H9 (cell line): ENCODE data around the gene NPC1L1. TPM values are rescaled to one million over a fixed set of nuclear protein-coding genes. Genes with fewer than 3 reads are reported as not detected.

Source experiments
- DNase-seq: peaks from one replicate; pipeline ENCODE4 v3.0.0-alpha.2; 2017
- H2AFZ ChIP-seq: one replicate; pipeline ENCODE4 v1.6.1; 2013; ENCODE audit warnings: mild to moderate bottlenecking, low read length, control low read depth, moderate library complexity
- H2AK5ac ChIP-seq: 2 replicates; pipeline ENCODE4 v1.6.1; 2013; ENCODE audit warnings: low read length, control low read depth, mixed read lengths; ENCODE audit not compliant: insufficient read length
- H2BK120ac ChIP-seq: one replicate; pipeline ENCODE4 v1.6.1; 2013; ENCODE audit warnings: low read depth, mild to moderate bottlenecking, low read length, control low read depth, inconsistent platforms; ENCODE audit not compliant: poor library complexity, severe bottlenecking
- H2BK12ac ChIP-seq: 2 replicates; pipeline ENCODE4 v1.6.1; 2013; ENCODE audit warnings: low read length, control low read depth, mixed read lengths, low read depth; ENCODE audit not compliant: insufficient read length
- H2BK15ac ChIP-seq: 2 replicates; pipeline ENCODE4 v1.6.1; 2013; ENCODE audit warnings: low read depth, low read length, control low read depth
- H2BK20ac ChIP-seq: one replicate; pipeline ENCODE4 v1.6.1; 2013; ENCODE audit warnings: low read depth, mild to moderate bottlenecking, low read length, control low read depth, inconsistent platforms; ENCODE audit not compliant: poor library complexity, severe bottlenecking
- H2BK5ac ChIP-seq: 2 replicates; pipeline ENCODE4 v1.6.1; 2013; ENCODE audit warnings: low read length, control low read depth, mixed read lengths; ENCODE audit not compliant: insufficient read length
- H3K14ac ChIP-seq: 2 replicates; pipeline ENCODE4 v1.6.1; 2013; ENCODE audit warnings: low read length, control low read depth; ENCODE audit not compliant: insufficient read depth
- H3K18ac ChIP-seq: 2 replicates; pipeline ENCODE4 v1.6.1; 2013; ENCODE audit warnings: low read depth, mild to moderate bottlenecking, mixed read lengths, low read length, control low read depth; ENCODE audit not compliant: insufficient read length
- H3K23ac ChIP-seq: 2 replicates; pipeline ENCODE4 v1.6.1; 2013; ENCODE audit warnings: low read length, control low read depth, mixed read lengths, low read depth; ENCODE audit not compliant: insufficient read length
- H3K23me2 ChIP-seq: 2 replicates; pipeline ENCODE4 v1.6.1; 2013; ENCODE audit warnings: low read depth, mild to moderate bottlenecking, mixed read lengths, low read length, control low read depth; ENCODE audit not compliant: insufficient read length, poor library complexity, severe bottlenecking
- H3K27ac ChIP-seq: 2 replicates; pipeline ENCODE4 v1.5.1; 2013; ENCODE audit warnings: low read length, control low read depth, mixed read lengths, low read depth; ENCODE audit not compliant: insufficient read length
- H3K27me3 ChIP-seq: 2 replicates; pipeline ENCODE4 v1.6.1; 2013; ENCODE audit warnings: low read length, control low read depth, inconsistent platforms; ENCODE audit not compliant: insufficient read depth
- H3K4ac ChIP-seq: 2 replicates; pipeline ENCODE4 v1.6.1; 2013; ENCODE audit warnings: low read depth, mild to moderate bottlenecking, control low read depth, inconsistent platforms, low read length, moderate library complexity
- H3K4me1 ChIP-seq: 2 replicates; pipeline ENCODE4 v1.6.1; 2013; ENCODE audit warnings: low read length, control low read depth, inconsistent platforms; ENCODE audit not compliant: insufficient read depth
- H3K4me2 ChIP-seq: 2 replicates; pipeline ENCODE4 v1.6.1; 2013; ENCODE audit warnings: low read length, control low read depth, mixed read lengths; ENCODE audit not compliant: insufficient read length, insufficient read depth
- H3K56ac ChIP-seq: 2 replicates; pipeline ENCODE4 v1.6.1; 2013; ENCODE audit warnings: low read depth, mild to moderate bottlenecking, mixed read lengths, low read length, control low read depth; ENCODE audit not compliant: insufficient read length
- H3K79me1 ChIP-seq: 2 replicates; pipeline ENCODE4 v1.6.1; 2013; ENCODE audit warnings: low read depth, mild to moderate bottlenecking, moderate library complexity, low read length, control low read depth, inconsistent platforms; ENCODE audit not compliant: insufficient read depth, poor library complexity, severe bottlenecking
- H3K79me2 ChIP-seq: 2 replicates; pipeline ENCODE4 v1.6.1; 2013; ENCODE audit warnings: low read length, control low read depth, inconsistent platforms; ENCODE audit not compliant: insufficient read depth
- H3K9ac ChIP-seq: 2 replicates; pipeline ENCODE4 v1.6.1; 2013; ENCODE audit warnings: low read length, control low read depth, mixed read lengths; ENCODE audit not compliant: insufficient read length; ENCODE audit errors: extremely low read depth
- H3K9me3 ChIP-seq: one replicate; pipeline ENCODE4 v1.6.1; 2013; ENCODE audit warnings: low read depth, low read length, inconsistent platforms; ENCODE audit not compliant: control insufficient read depth
- H3T11ph ChIP-seq: one replicate; pipeline ENCODE4 v1.6.1; 2013; ENCODE audit warnings: mild to moderate bottlenecking, low read length, control low read depth, inconsistent platforms
- H4K20me1 ChIP-seq: one replicate; pipeline ENCODE4 v1.6.1; 2013; ENCODE audit not compliant: control insufficient read depth, insufficient read length, insufficient read depth
- H4K5ac ChIP-seq: 2 replicates; pipeline ENCODE4 v1.6.1; 2013; ENCODE audit warnings: low read depth, mild to moderate bottlenecking, mixed read lengths, low read length, control low read depth; ENCODE audit not compliant: insufficient read length
- H4K8ac ChIP-seq: replicated peaks from 2 replicates; pipeline ENCODE4 v1.6.1; 2013; ENCODE audit warnings: low read length, control low read depth, mixed read lengths, low read depth; ENCODE audit not compliant: insufficient read length
- H4K91ac ChIP-seq: 2 replicates; pipeline ENCODE4 v1.6.1; 2013; ENCODE audit warnings: low read depth, mild to moderate bottlenecking, moderate library complexity, mixed read lengths, low read length, control low read depth; ENCODE audit not compliant: insufficient read length
- H3K27ac Mint-ChIP-seq, 3 experiments: 2 replicates in 2 of 3; 3 replicates in 1 of 3; pipeline ENCODE4 v1.8.0; 2020 to 2021; ENCODE audit warnings: mixed read lengths in 3 of 3, mild to moderate bottlenecking in 1 of 3, moderate library complexity in 1 of 3
- H3K27me3 Mint-ChIP-seq: 2 replicates; pipeline ENCODE4 v1.8.0; 2021; ENCODE audit warnings: low read depth, mild to moderate bottlenecking, moderate library complexity, mixed read lengths
- H3K36me3 Mint-ChIP-seq, 3 experiments: 2 replicates in 2 of 3; 3 replicates in 1 of 3; pipeline ENCODE4 v1.8.0; 2020 to 2021; ENCODE audit warnings: low read depth in 3 of 3, mixed read lengths in 3 of 3; ENCODE audit not compliant: insufficient read depth in 1 of 3
- H3K4me1 Mint-ChIP-seq, 2 experiments: 2 replicates each; pipeline ENCODE4 v1.8.0; 2020; ENCODE audit warnings: mixed read lengths in 2 of 2
- H3K4me3 Mint-ChIP-seq, 2 experiments: 2 replicates in 1 of 2; 3 replicates in 1 of 2; pipeline ENCODE4 v1.8.0; 2020 to 2021; ENCODE audit warnings: mild to moderate bottlenecking in 2 of 2, mixed read lengths in 2 of 2, moderate library complexity in 1 of 2
- H3K9me3 Mint-ChIP-seq, 2 experiments: 2 replicates in 1 of 2; 3 replicates in 1 of 2; pipeline ENCODE4 v1.8.0; 2020; ENCODE audit warnings: mild to moderate bottlenecking in 2 of 2, mixed read lengths in 2 of 2, moderate library complexity in 1 of 2
- CTCF ChIP-seq: fragments of 200-600 bp; sonication (generic); conservative IDR thresholded peaks from 3 replicates; pipeline ENCODE4 v1.8.0; 2021; ENCODE audit warnings: antibody characterized with exemption, mild to moderate bottlenecking
- whole genome bisulfite sequencing: extraction: QIAGEN DNeasy Blood & Tissue Kit; methylation state at CpG from one replicate; pipeline ENCODE4 v1.1.7; 2013; ENCODE audit warnings: missing lambda C conversion rate, low lambda C conversion rate, mixed read lengths; ENCODE audit not compliant: insufficient read length; ENCODE audit errors: extremely low coverage; 5-methylcytosine and 5-hydroxymethylcytosine counted together
- total RNA-seq: library from RNA; stranded (reverse); gene quantifications from 2 replicates; pipeline ENCODE4 v1.2.1, GENCODE V29; 2021

Gene NPC1L1
- total RNA-seq, 1 experiment from 2014 or later, result 0.11 TPM

GRCh38 chr7:44539669-44540506, 1.2 kb downstream of the NPC1L1 start:
- TF ChIP-seq CTCF, result no peak
- Histone ChIP-seq H3K23me2 (no peaks in the 10 kb centered on the region), H3K27ac (no peak overlapping the region), H3K14ac (no peak overlapping the region; the same call in 1 of the 2 replicates), H3K18ac (no peak overlapping the region), H2BK120ac (no peak overlapping the region), H4K91ac (no peak overlapping the region), H2AK5ac (no peak overlapping the region), H4K8ac (no peak overlapping the region), H3K23ac (no peak overlapping the region), H4K5ac (no peak overlapping the region), H2BK5ac (no peak overlapping the region), H2AFZ (no peak overlapping the region), H3T11ph (no peak overlapping the region), H3K4ac (no peak overlapping the region), H3K79me1 (no peaks in the 10 kb centered on the region), H3K9ac (no peak overlapping the region), H2BK15ac (no peak overlapping the region), H4K20me1 (no peaks in the 10 kb centered on the region), H3K56ac (no peak overlapping the region), H2BK20ac (no peak overlapping the region), H2BK12ac (no peak overlapping the region), H3K27me3 (no peaks in the 10 kb centered on the region), H3K4me2 (no peak overlapping the region), H3K79me2 (no peaks in the 10 kb centered on the region), H3K9me3 (no peaks in the 10 kb centered on the region), H3K4me1 (no peaks in the 10 kb centered on the region)
- H3K4me3 Mint-ChIP-seq, result no peak overlapping the region
- no peak for DNase-seq
- WGBS, result no CpG with 5 or more reads among the region's 27 CpGs
- no peaks in the 10 kb centered on the region for H3K9me3 Mint-ChIP-seq
- H3K36me3 Mint-ChIP-seq, result no peaks in the 10 kb centered on the region; a peak in 1 of 7 replicates
- H3K27ac Mint-ChIP-seq, result no peak overlapping the region; a peak in 1 of 7 replicates
- H3K4me1 Mint-ChIP-seq, result peaks cover 0 to 3% of the 10 kb centered on the region in 2 experiments; a peak in 2 of 4 replicates
- H3K27me3 Mint-ChIP-seq, result peaks cover 2% of the 10 kb centered on the region; the same call in 1 of the 2 replicates
